PC-3 (cell line): ENCODE results near the gene VSIG2. TPM values are rescaled to one million over a fixed set of nuclear protein-coding genes. Genes with fewer than 3 reads are reported as not detected.

Experiments
- ATAC-seq: fragments of 200-7000 bp; cut with Tn5 transposase; 2 replicates; pipeline ENCODE4 v1.9.1; 2020; ENCODE audit warnings: mild to moderate bottlenecking, moderate library complexity
- BruUV-seq: library from RNA; stranded (reverse); fragments of 400-500 nt; replicated peaks from 2 replicates; lab custom pipeline; 2021; lab: Mats Ljungman, UMichigan
- CTCF ChIA-PET: fragments of 300-600 bp; sonication (Branson Sonifier 250); formaldehyde crosslinking; loops from one replicate; lab custom pipeline; 2022; ENCODE audit warnings: antibody characterized with exemption; lab: Charles Lee
- POLR2A ChIA-PET: fragments of 300-600 bp; sonication (Branson Sonifier 250); formaldehyde crosslinking; loops from one replicate; lab custom pipeline; 2022; ENCODE audit warnings: antibody characterized with exemption; ENCODE audit not compliant: unreplicated experiment; lab: Charles Lee
- DNase-seq: peaks from one replicate; pipeline ENCODE4 v3.0.0-alpha.2; 2015
- H2AFZ ChIP-seq: fragments of 300-600 bp; sonication (generic); 2 replicates; pipeline ENCODE4 v1.6.0; 2016; ENCODE audit warnings: antibody characterized with exemption, low read length
- H3F3A ChIP-seq: fragments of 300-600 bp; sonication (generic); one replicate; pipeline ENCODE4 v1.6.0; 2017; ENCODE audit warnings: antibody characterized with exemption, low read length, control low read depth, mild to moderate bottlenecking; ENCODE audit not compliant: unreplicated experiment
- H3K27ac ChIP-seq: fragments of 300-600 bp; sonication (generic); 2 replicates; pipeline ENCODE4 v1.5.1; 2016; ENCODE audit warnings: mild to moderate bottlenecking, low read length
- H3K27me3 ChIP-seq: fragments of 300-600 bp; sonication (generic); 2 replicates; pipeline ENCODE4 v1.6.1; 2016; ENCODE audit warnings: low read length, mixed read lengths
- H3K36me3 ChIP-seq: fragments of 300-600 bp; sonication (generic); 2 replicates; pipeline ENCODE4 v1.6.1; 2016; ENCODE audit warnings: low read depth, mixed run types, low read length, mixed read lengths
- H3K4me1 ChIP-seq: fragments of 300-600 bp; sonication (generic); 2 replicates; pipeline ENCODE4 v1.5.1; 2016; ENCODE audit warnings: low read length; ENCODE audit not compliant: insufficient read depth
- H3K4me2 ChIP-seq: fragments of 300-600 bp; sonication (generic); 2 replicates; pipeline ENCODE4 v1.6.0; 2016; ENCODE audit warnings: low read length
- H3K4me3 ChIP-seq: fragments of 300-600 bp; sonication (generic); 2 replicates; pipeline ENCODE4 v1.5.1; 2016; ENCODE audit warnings: mild to moderate bottlenecking, low read length, mixed read lengths
- H3K79me2 ChIP-seq: fragments of 300-600 bp; sonication (generic); 2 replicates; pipeline ENCODE4 v1.6.1; 2017; ENCODE audit warnings: low read length, mixed read lengths
- H3K9ac ChIP-seq: fragments of 300-600 bp; sonication (generic); 2 replicates; pipeline ENCODE4 v1.6.0; 2016; ENCODE audit warnings: mild to moderate bottlenecking, low read length
- H3K9me2 ChIP-seq: fragments of 300-600 bp; sonication (generic); replicated peaks from 2 replicates; pipeline ENCODE4 v1.6.1; 2016; ENCODE audit warnings: mixed run types, low read length, mixed read lengths
- H3K9me3 ChIP-seq: fragments of 300-600 bp; sonication (generic); 2 replicates; pipeline ENCODE4 v1.6.1; 2016; ENCODE audit warnings: low read length, mixed read lengths
- H4K20me1 ChIP-seq: fragments of 300-600 bp; sonication (generic); 2 replicates; pipeline ENCODE4 v1.6.1; 2016; ENCODE audit warnings: low read length, mixed read lengths
- CTCF ChIP-seq: fragments of 300-600 bp; sonication (generic); conservative IDR thresholded peaks from 2 replicates; pipeline ENCODE4 v1.5.1; 2017; ENCODE audit warnings: antibody characterized with exemption, low read depth, mild to moderate bottlenecking, low read length
- EZH2 ChIP-seq: fragments of 300-600 bp; sonication (generic); IDR thresholded peaks from one replicate; pipeline ENCODE4 v1.6.1; 2017; ENCODE audit warnings: antibody characterized with exemption, mild to moderate bottlenecking, low read length; ENCODE audit not compliant: unreplicated experiment
- EZH2phosphoT487 ChIP-seq: fragments of 300-600 bp; sonication (generic); IDR thresholded peaks from 2 replicates; pipeline ENCODE4 v1.6.1; 2018; ENCODE audit warnings: mild to moderate bottlenecking, antibody characterized with exemption, low read length, borderline replicate concordance
- intact Hi-C: fragments of 100-400 bp; cut with micrococcal nuclease; formaldehyde crosslinking; loops from 2 replicates; pipeline ENCODE4 v1.9.0; 2023
- total RNA-seq: library from RNA; depleted of rRNA; stranded (reverse); fragments of >200 nt; gene quantifications from 2 replicates; pipeline ENCODE4 v1.2.3, GENCODE V29; 2014

Gene VSIG2
- total RNA-seq, 1 experiment from 2014 or later: not detected

- Histone ChIP-seq H4K20me1 (no peaks in the 10 kb centered on the region), H3K9ac (no peak overlapping the region), H2AFZ (peak overlapping the region; percentile 88), H3K4me1 (peaks cover 41% of the 10 kb centered on the region), H3K79me2 (no peaks in the 10 kb centered on the region), H3F3A (no peaks in the 10 kb centered on the region), H3K36me3 (no peaks in the 10 kb centered on the region), H3K27ac (no peak overlapping the region), H3K27me3 (no peaks in the 10 kb centered on the region), H3K4me3 (peak overlapping the region; percentile 67), H3K9me2 (no peaks in the 10 kb centered on the region), H3K4me2 (peak overlapping the region; percentile 84), H3K9me3 (no peaks in the 10 kb centered on the region)
- ChIA-PET CTCF (interaction anchor here (0.7 to 1.3 kb wide), 6 partner anchors 12 to 91 kb away, joined by 3 to 10 read pairs (median 4); no protein-coding TSS in a partner anchor), POLR2A (interaction anchor here (1.1 kb wide), 1 partner anchor 73 kb away, joined by 3 read pairs; the partner anchor contains the start of genes SIAE and SPA17)
- TF ChIP-seq CTCF (0 out of 2 replicates have a peak, but pooled peaks have one; percentile 14), EZH2 (no peak)
- BruUV-seq: no TSS peak
- ATAC-seq (no peak), DNase-seq (no peak)
- intact Hi-C loops: loop anchor here (2.0 to 10.0 kb wide), 2 partner anchors 17 to 49 kb away; partner anchors contain the start of gene ESAM
Measured at GRCh38 chr11:124745835-124746620, 6.0 kb downstream of the VSIG2 start.

- Histone ChIP-seq H3K9ac (no peak overlapping the region), H3K4me3 (no peak overlapping the region), H3K9me2 (no peaks in the 10 kb centered on the region), H3F3A (no peaks in the 10 kb centered on the region), H3K27ac (no peak overlapping the region), H2AFZ (no peak overlapping the region), H3K9me3 (no peaks in the 10 kb centered on the region), H3K4me1 (peaks cover 48% of the 10 kb centered on the region), H3K36me3 (no peaks in the 10 kb centered on the region), H3K4me2 (no peak overlapping the region), H4K20me1 (no peaks in the 10 kb centered on the region), H3K27me3 (no peaks in the 10 kb centered on the region), H3K79me2 (no peaks in the 10 kb centered on the region)
- no TSS peak for BruUV-seq
- ChIA-PET CTCF (interaction anchor here (0.6 kb wide), 1 partner anchor 18 kb away, joined by 6 read pairs; no protein-coding TSS in a partner anchor), POLR2A (no interaction called here)
- no peak for DNase-seq
- no peak for ATAC-seq
- TF ChIP-seq EZH2phosphoT487 (no peak), EZH2 (no peak), CTCF (no peak)
- intact Hi-C loops: loop anchor here (10.0 kb wide), 1 partner anchor 49 kb away; no protein-coding TSS in a partner anchor
Measured at GRCh38 chr11:124745270-124745834, 6.7 kb downstream of the VSIG2 start.
